Astrocyte (in vitro differentiated cells and primary cell): ENCODE measurements around the gene PKD1L1.

Experiments
- EZH2 ChIP-seq: IDR thresholded peaks from 2 replicates; pipeline ENCODE4 v1.6.1; 2012; ENCODE audit warnings: mild to moderate bottlenecking, low read length, inconsistent platforms; ENCODE audit not compliant: insufficient read depth
- TF ChIP-seq, protein P1 (sequence below): IDR thresholded peaks from 2 replicates; pipeline ENCODE4 v1.5.1; 2011; ENCODE audit warnings: low read depth, mild to moderate bottlenecking, inconsistent platforms, low read length, moderate library complexity; ENCODE audit not compliant: insufficient read depth

DNA sequence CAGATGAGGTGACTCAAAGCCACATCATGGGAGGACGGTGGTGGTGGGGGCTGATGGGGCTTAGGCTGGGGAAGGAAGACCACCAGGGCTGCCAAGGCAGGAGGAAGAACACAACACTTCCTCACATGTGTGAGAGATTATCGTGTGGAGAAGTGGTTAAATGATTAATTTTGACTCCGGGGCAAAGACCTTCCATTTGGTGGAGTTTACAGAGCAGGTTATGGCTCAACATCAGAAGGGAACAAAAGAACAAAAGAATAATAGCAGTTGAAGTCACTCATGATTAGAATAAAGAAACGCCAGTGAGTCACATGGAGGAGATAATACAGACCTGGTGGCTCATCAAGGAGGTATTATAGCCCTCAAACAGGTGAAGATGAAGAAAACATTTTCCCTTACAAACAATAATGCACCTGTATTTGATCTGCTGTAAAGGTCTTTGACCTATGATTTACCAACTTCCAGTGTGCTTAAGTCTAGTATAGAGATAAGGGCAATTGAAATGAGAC is 170.1 kb downstream of the PKD1L1 start:
- TF ChIP-seq, protein P1, sequence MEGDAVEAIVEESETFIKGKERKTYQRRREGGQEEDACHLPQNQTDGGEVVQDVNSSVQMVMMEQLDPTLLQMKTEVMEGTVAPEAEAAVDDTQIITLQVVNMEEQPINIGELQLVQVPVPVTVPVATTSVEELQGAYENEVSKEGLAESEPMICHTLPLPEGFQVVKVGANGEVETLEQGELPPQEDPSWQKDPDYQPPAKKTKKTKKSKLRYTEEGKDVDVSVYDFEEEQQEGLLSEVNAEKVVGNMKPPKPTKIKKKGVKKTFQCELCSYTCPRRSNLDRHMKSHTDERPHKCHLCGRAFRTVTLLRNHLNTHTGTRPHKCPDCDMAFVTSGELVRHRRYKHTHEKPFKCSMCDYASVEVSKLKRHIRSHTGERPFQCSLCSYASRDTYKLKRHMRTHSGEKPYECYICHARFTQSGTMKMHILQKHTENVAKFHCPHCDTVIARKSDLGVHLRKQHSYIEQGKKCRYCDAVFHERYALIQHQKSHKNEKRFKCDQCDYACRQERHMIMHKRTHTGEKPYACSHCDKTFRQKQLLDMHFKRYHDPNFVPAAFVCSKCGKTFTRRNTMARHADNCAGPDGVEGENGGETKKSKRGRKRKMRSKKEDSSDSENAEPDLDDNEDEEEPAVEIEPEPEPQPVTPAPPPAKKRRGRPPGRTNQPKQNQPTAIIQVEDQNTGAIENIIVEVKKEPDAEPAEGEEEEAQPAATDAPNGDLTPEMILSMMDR, result no peak
- no peak for TF ChIP-seq EZH2
